Sigmoid colon (tissue), 7 donors: ENCODE measurements around the gene OTOGL. TPM values are rescaled to one million over a fixed set of nuclear protein-coding genes. Genes with fewer than 3 reads are reported as not detected.
"Not testable (repeated sequence)": the region's sequence is repeated elsewhere in the genome, so short reads cannot be mapped to it uniquely, and the experiment has no call there.

Experiments used
- DNase-seq: peaks from one replicate; pipeline ENCODE4 v3.0.0-alpha.2; 2019
- H3K27ac ChIP-seq, 4 donors: fragments of 200-600 bp; sonication (generic); one replicate each; pipeline ENCODE4 v1.5.1; 2016 to 2019; ENCODE audit warnings: mild to moderate bottlenecking in 1 of 4
- H3K27me3 ChIP-seq, 3 donors: fragments of 200-600 bp; sonication (generic); one replicate each; pipeline ENCODE4 v1.5.1; 2019; ENCODE audit warnings: mild to moderate bottlenecking in 1 of 3
- H3K36me3 ChIP-seq, 4 donors: fragments of 200-600 bp; sonication (generic); one replicate each; pipeline ENCODE4 v1.5.1; 2016 to 2019
- H3K4me1 ChIP-seq, 4 donors: fragments of 200-600 bp; sonication (generic); one replicate each; pipeline ENCODE4 v1.5.1; 2017 to 2019
- H3K4me3 ChIP-seq, 4 donors: fragments of 200-600 bp; sonication (generic); one replicate each; pipeline ENCODE4 v1.5.1; 2017 to 2019; ENCODE audit warnings: mild to moderate bottlenecking in 2 of 4, moderate library complexity in 1 of 4
- H3K9me3 ChIP-seq, 4 donors: fragments of 200-600 bp in 3 of 4; sonication (generic) in 3 of 4; one replicate each; pipeline versions ENCODE4 v1.5.1 to v1.6.1; 2013 to 2019
- CTCF ChIP-seq, 4 experiments: fragments of 450-650 bp in 3 of 4; fragments of 200-600 bp in 1 of 4; IDR thresholded peaks; one replicate each; pipeline ENCODE4 v1.5.1; 2016 to 2019; ENCODE audit warnings: antibody characterized with exemption in 4 of 4, mild to moderate bottlenecking in 3 of 4, moderate library complexity in 2 of 4
- EP300 ChIP-seq, 4 donors: sonication (generic); formaldehyde crosslinking; IDR thresholded peaks; one replicate each; pipeline ENCODE4 v1.6.1; 2017; ENCODE audit warnings: antibody characterized with exemption in 4 of 4
- POLR2A ChIP-seq, 2 donors: fragments of 450-650 bp; IDR thresholded peaks; one replicate each; pipeline ENCODE4 v1.6.1; 2016; ENCODE audit warnings: antibody characterized with exemption in 2 of 2, mild to moderate bottlenecking in 2 of 2, moderate library complexity in 2 of 2
- POLR2AphosphoS5 ChIP-seq, 4 donors: sonication (generic); formaldehyde crosslinking; IDR thresholded peaks; one replicate each; pipeline ENCODE4 v1.6.1; 2017; ENCODE audit warnings: antibody characterized with exemption in 4 of 4
- WGBS, 2 donors: extraction: QIAGEN DNeasy Blood & Tissue Kit; methylation state at CpG; one replicate each; pipeline ENCODE4 v1.1.7; 2013; 5-methylcytosine and 5-hydroxymethylcytosine counted together
- intact Hi-C: fragments of 100-400 bp; cut with DNase I; formaldehyde crosslinking; loops from one replicate; pipeline ENCODE4 v1.15.1; 2023
- polyA plus RNA-seq, 3 donors: library from polyadenylated mRNA; stranded (reverse); fragments of 200-250 nt; gene quantifications; one replicate each; pipeline ENCODE4 v1.2.3, GENCODE V29; 2013
- total RNA-seq, 4 donors: library from RNA; depleted of rRNA; stranded (reverse); fragments of >200 nt; gene quantifications; one replicate each; pipeline ENCODE4 v1.1.0, GENCODE V29; 2016
- donor health status: healthy with polysubstance abuse.
- donor health status: Bipolar disorder and iron deficiency.
- donor health status: healthy.

OTOGL gene
- total and polyA plus RNA-seq, 7 donors = 0.07 to 4.7 (median 0.81) TPM; not detected in 2

- H3K4me1 ChIP-seq = peaks cover 0 to 16% (median 2%) of the 10 kb centered on the region in 4 donors
- no peaks in the 10 kb centered on the region for H3K36me3 ChIP-seq
- intact Hi-C loops = no loop called here
- peak overlapping the region; percentile 3 to 54 (median 32) for H3K27ac ChIP-seq
- H3K9me3 ChIP-seq = no peaks in the 10 kb centered on the region
- TF ChIP-seq POLR2A (IDR thresholded peaks at IDR 0.05) (no peak), EP300 (IDR thresholded peaks at IDR 0.05) (no peak), CTCF (IDR thresholded peaks at IDR 0.05) (no peak), POLR2AphosphoS5 (IDR thresholded peaks at IDR 0.05) (no peak)
- no peak overlapping the region for H3K4me3 ChIP-seq
- DNase-seq = no peak
- no peaks in the 10 kb centered on the region for H3K27me3 ChIP-seq
These were observed 30.7 kb downstream of the OTOGL start for GRCh38 chr12:80129895-80130530.

GRCh38 chr12:80135624-80136023 lies 36.3 kb downstream of the OTOGL start:
- WGBS, 2 donors = 91 to 96% methylated on average over 3 of the region's 3 CpGs
- Histone ChIP-seq H3K36me3 (no peaks in the 10 kb centered on the region), H3K27me3 (no peaks in the 10 kb centered on the region), H3K4me1 (peaks cover 0 to 5% (median 0%) of the 10 kb centered on the region in 4 donors), H3K27ac (no peak overlapping the region), H3K9me3 (no peaks in the 10 kb centered on the region), H3K4me3 (no peak overlapping the region)
- TF ChIP-seq POLR2A (IDR thresholded peaks at IDR 0.05) (no peak), EP300 (IDR thresholded peaks at IDR 0.05) (no peak), POLR2AphosphoS5 (IDR thresholded peaks at IDR 0.05) (no peak), CTCF (IDR thresholded peaks at IDR 0.05) (no peak)
- DNase-seq = no peak
- intact Hi-C loops = no loop called here

- intact Hi-C loops = no loop called here
- H3K36me3 ChIP-seq = no peaks in the 10 kb centered on the region
- no peak for TF ChIP-seq CTCF (IDR thresholded peaks at IDR 0.05)
- TF ChIP-seq POLR2A (IDR thresholded peaks at IDR 0.05) = no peak
- no peak for TF ChIP-seq POLR2AphosphoS5 (IDR thresholded peaks at IDR 0.05)
- TF ChIP-seq EP300 (IDR thresholded peaks at IDR 0.05) = no peak
- H3K4me1 ChIP-seq = peaks cover 0 to 5% (median 0%) of the 10 kb centered on the region in 4 donors
- no peak for DNase-seq
- 44 to 68% methylated on average over 4 of the region's 4 CpGs for WGBS, 2 donors
- no peak overlapping the region for H3K27ac ChIP-seq
- H3K27me3 ChIP-seq = no peaks in the 10 kb centered on the region
- H3K9me3 ChIP-seq = no peaks in the 10 kb centered on the region
- no peak overlapping the region for H3K4me3 ChIP-seq
These were observed 40.7 kb downstream of the OTOGL start for GRCh38 chr12:80140005-80140404.

GRCh38 chr12:80142640-80143039 lies 43.3 kb downstream of the OTOGL start:
- Histone ChIP-seq H3K27me3 (no peaks in the 10 kb centered on the region), H3K27ac (no peak overlapping the region), H3K4me3 (no peak overlapping the region), H3K9me3 (no peaks in the 10 kb centered on the region), H3K4me1 (no peaks in the 10 kb centered on the region), H3K36me3 (no peaks in the 10 kb centered on the region)
- no peak for DNase-seq
- no peak for TF ChIP-seq CTCF (IDR thresholded peaks at IDR 0.05)
- TF ChIP-seq POLR2AphosphoS5 (IDR thresholded peaks at IDR 0.05) = no peak
- TF ChIP-seq EP300 (IDR thresholded peaks at IDR 0.05) = no peak
- TF ChIP-seq POLR2A (IDR thresholded peaks at IDR 0.05) = no peak
- 47 to 59% methylated on average over 2 of the region's 2 CpGs for WGBS, 2 donors
- intact Hi-C loops = no loop called here

GRCh38 chr12:80143537-80143936 lies 44.2 kb downstream of the OTOGL start:
- 74 to 85% methylated on average over 4 of the region's 4 CpGs for WGBS, 2 donors
- no peaks in the 10 kb centered on the region for H3K4me1 ChIP-seq
- no peaks in the 10 kb centered on the region for H3K9me3 ChIP-seq
- TF ChIP-seq POLR2A (IDR thresholded peaks at IDR 0.05) (no peak), EP300 (IDR thresholded peaks at IDR 0.05) (no peak), CTCF (IDR thresholded peaks at IDR 0.05) (no peak)
- no peak for DNase-seq
- no peak overlapping the region for H3K4me3 ChIP-seq
- intact Hi-C loops = no loop called here
- H3K27ac ChIP-seq = no peak overlapping the region
- no peaks in the 10 kb centered on the region for H3K27me3 ChIP-seq
- H3K36me3 ChIP-seq = no peaks in the 10 kb centered on the region

GRCh38 chr12:80149547-80150313 lies 50.4 kb downstream of the OTOGL start:
- H3K36me3 ChIP-seq, H3K27me3 ChIP-seq, H3K4me3 ChIP-seq, H3K27ac ChIP-seq, intact Hi-C loops, H3K4me1 ChIP-seq, H3K9me3 ChIP-seq, DNase-seq: not testable (repeated sequence)
- 79 to 93% methylated on average over 18 to 19 of the region's 26 CpGs for WGBS, 2 donors
